HL-60 (cell line): Measurements from ENCODE around the gene PITHD1.

Experiments
- CTCF ChIP-seq: IDR thresholded peaks from one replicate; pipeline ENCODE4 v1.5.1; 2011; ENCODE audit warnings: low read length, control low read depth, inconsistent platforms; ENCODE audit not compliant: insufficient read depth
- POLR2AphosphoS5 ChIP-seq: IDR thresholded peaks from 2 replicates; pipeline ENCODE4 v1.6.1; 2012; ENCODE audit warnings: low read depth
- REST ChIP-seq: IDR thresholded peaks from 2 replicates; pipeline ENCODE4 v1.6.1; 2012; ENCODE audit warnings: low read depth; ENCODE audit not compliant: insufficient replicate concordance

- TF ChIP-seq CTCF (no peak), REST (no peak), POLR2AphosphoS5 (no peak)
These were observed 45.6 kb upstream of the PITHD1 start for GRCh38 chr1:23732363-23733224.
